GM12878 (cell line): Measurements from ENCODE around the gene ZNF200. TPM values are rescaled to one million over a fixed set of nuclear protein-coding genes. Genes with fewer than 3 reads are reported as not detected.

ENCODE experiments used
- ATAC-seq: fragments of 200-7000 bp; cut with Tn5 transposase; 3 replicates; pipeline ENCODE4 v1.9.1; 2020; ENCODE audit warnings: mild to moderate bottlenecking, moderate library complexity
- BruUV-seq: library from RNA; stranded (reverse); fragments of 400-500 nt; replicated peaks from 2 replicates; lab custom pipeline; 2021; lab: Mats Ljungman, UMichigan
- CTCF ChIA-PET: fragments of 300-600 bp; sonication (Branson Sonifier 250); formaldehyde crosslinking; extraction: SDS; loops from one replicate; lab custom pipeline; 2021; ENCODE audit warnings: inconsistent platforms; lab: Yijun Ruan, JAX
- POLR2A ChIA-PET: fragments of 350-600 bp; formaldehyde crosslinking; extraction: SDS; loops from one replicate; lab custom pipeline; 2021; ENCODE audit warnings: inconsistent platforms; lab: Charles Lee
- RAD21 ChIA-PET: fragments of 300-600 bp; sonication (Branson Sonifier 250); formaldehyde crosslinking; loops from one replicate; lab custom pipeline; 2023; ENCODE audit warnings: antibody characterized with exemption; ENCODE audit not compliant: unreplicated experiment; lab: Charles Lee
- SMC1A ChIA-PET: fragments of 300-600 bp; sonication (Branson Sonifier 250); formaldehyde crosslinking; loops from one replicate; lab custom pipeline; 2023; ENCODE audit not compliant: unreplicated experiment, uncharacterized antibody; lab: Charles Lee
- DNase-seq: peaks from one replicate; pipeline ENCODE4 v3.0.0-alpha.2; 2011; ENCODE audit warnings: low read depth, low spot score
- FAIRE-seq: peaks from 3 replicates; lab custom pipeline; 2011; peaks lifted over from hg19 to GRCh38; lab: Jason Lieb, UNC
- H2AFZ ChIP-seq: 2 replicates; pipeline ENCODE4 v1.6.0; 2011; ENCODE audit warnings: low read depth, low read length, control low read depth; ENCODE audit not compliant: control insufficient read depth
- H3K27ac ChIP-seq: 2 replicates; pipeline ENCODE4 v1.5.1; 2011; ENCODE audit warnings: control low read depth; ENCODE audit not compliant: control insufficient read depth, insufficient read depth
- H3K27me3 ChIP-seq, 2 experiments: replicated peaks in 1 of 2; 2 replicates each; pipeline versions ENCODE4 v1.6.0 to v1.6.1; 2011; ENCODE audit warnings: low read length in 1 of 2; ENCODE audit not compliant: control insufficient read depth in 2 of 2, insufficient read depth in 2 of 2
- H3K36me3 ChIP-seq, 2 experiments: 2 replicates each; pipeline ENCODE4 v1.5.1; 2011; ENCODE audit warnings: low read length in 1 of 2; ENCODE audit not compliant: control insufficient read depth in 2 of 2, insufficient read depth in 2 of 2
- H3K4me1 ChIP-seq: 2 replicates; pipeline ENCODE4 v1.6.1; 2011; ENCODE audit warnings: mild to moderate bottlenecking, low read length, moderate library complexity, mixed read lengths; ENCODE audit not compliant: control insufficient read depth, insufficient read depth
- H3K4me2 ChIP-seq: 2 replicates; pipeline ENCODE4 v1.6.0; 2011; ENCODE audit warnings: control low read depth; ENCODE audit not compliant: control insufficient read depth, insufficient read depth
- H3K4me3 ChIP-seq: fragments of 200-600 bp; sonication (generic); 2 replicates; pipeline ENCODE4 v1.5.1; 2016
- H3K79me2 ChIP-seq: 2 replicates; pipeline ENCODE4 v1.6.0; 2011; ENCODE audit warnings: low read length; ENCODE audit not compliant: control insufficient read depth, insufficient read depth
- H3K9ac ChIP-seq: 2 replicates; pipeline ENCODE4 v1.8.0; 2011; ENCODE audit warnings: low read length, control low read depth, mixed read lengths; ENCODE audit not compliant: control insufficient read depth, insufficient read depth
- H3K9me3 ChIP-seq: replicated peaks from 3 replicates; pipeline ENCODE4 v1.5.1; 2011; ENCODE audit warnings: mild to moderate bottlenecking, low read length; ENCODE audit not compliant: control insufficient read depth, insufficient read depth
- H4K20me1 ChIP-seq: 2 replicates; pipeline ENCODE4 v1.6.0; 2011; ENCODE audit not compliant: control insufficient read depth, insufficient read depth
- CEBPB ChIP-seq, 2 experiments: fragments of 150-350 bp in 1 of 2; IDR thresholded peaks; 2 replicates each; pipeline ENCODE4 v1.6.1; 2012 to 2014; ENCODE audit warnings: low read depth in 2 of 2, low read length in 2 of 2, borderline replicate concordance in 1 of 2, inconsistent platforms in 1 of 2
- PAX8 ChIP-seq: fragments of 450-650 bp; IDR thresholded peaks from 2 replicates; pipeline ENCODE4 v1.6.1; 2017; ENCODE audit warnings: mild to moderate bottlenecking, moderate library complexity
- SUPT20H ChIP-seq: IDR thresholded peaks from 2 replicates; pipeline ENCODE4 v1.6.1; 2011; ENCODE audit warnings: low read depth, mild to moderate bottlenecking, low read length, moderate library complexity, borderline replicate concordance; ENCODE audit not compliant: control insufficient read depth
- WGBS: methylation state at CpG from one replicate; pipeline ENCODE4 v1.1.6; 2016; ENCODE audit warnings: low lambda C conversion rate; ENCODE audit not compliant: insufficient replicate concordance, insufficient coverage; ENCODE audit errors: missing lambda C conversion rate; 5-methylcytosine and 5-hydroxymethylcytosine counted together
- in situ Hi-C: fragments of 300-500 bp; cut with MboI; formaldehyde crosslinking; loops from 9 replicates; pipeline ENCODE4 v1.14.3; 2018; ENCODE audit warnings: mixed read lengths
- intact Hi-C: fragments of 100-400 bp; cut with micrococcal nuclease; formaldehyde crosslinking; loops from one replicate; pipeline ENCODE4 v1.14.2; 2022; ENCODE audit not compliant: unreplicated experiment
- polyA plus RNA-seq, 11 experiments: library from polyadenylated mRNA; depleted of rRNA in 4 of 11; unstranded in 6 of 11; stranded (reverse) in 5 of 11; fragments of >200 nt; fragmentation: Nextera tagmentation in 4 of 11; fragmentation: Illumina TruSeq in 1 of 11; extraction: Ambion mirVana in 4 of 11; extraction: Trizol in 1 of 11; gene quantifications; 1 replicate in 1 of 11; 2 replicates in 10 of 11; pipeline versions ENCODE4 v1.2.1 to v1.2.3, GENCODE V29; 2011 to 2016; ENCODE audit warnings: inconsistent platforms in 2 of 11, missing spikeins in 2 of 11, low read depth in 1 of 11
- total RNA-seq, 4 experiments: library from RNA; depleted of rRNA in 3 of 4; stranded (reverse); fragments of >200 nt in 3 of 4; fragmentation: Illumina TruSeq in 1 of 4; extraction: Trizol in 1 of 4; gene quantifications; 2 replicates each; pipeline versions ENCODE4 v1.2.1 to v1.2.3, GENCODE V29; 2013 to 2021
- TF ChIP-seq, protein P1 (sequence below): fragments of 450-650 bp; IDR thresholded peaks from 2 replicates; pipeline ENCODE4 v1.6.1; 2018; ENCODE audit warnings: borderline replicate concordance, mild to moderate bottlenecking; ENCODE audit not compliant: partially characterized antibody

Gene ZNF200
- total and polyA plus RNA-seq, 10 of the 15 experiments (the other 5 are each of a cell fraction or from before 2014, with no cell fraction given), result 4.0 to 13.9 (median 9.6) TPM

DNA sequence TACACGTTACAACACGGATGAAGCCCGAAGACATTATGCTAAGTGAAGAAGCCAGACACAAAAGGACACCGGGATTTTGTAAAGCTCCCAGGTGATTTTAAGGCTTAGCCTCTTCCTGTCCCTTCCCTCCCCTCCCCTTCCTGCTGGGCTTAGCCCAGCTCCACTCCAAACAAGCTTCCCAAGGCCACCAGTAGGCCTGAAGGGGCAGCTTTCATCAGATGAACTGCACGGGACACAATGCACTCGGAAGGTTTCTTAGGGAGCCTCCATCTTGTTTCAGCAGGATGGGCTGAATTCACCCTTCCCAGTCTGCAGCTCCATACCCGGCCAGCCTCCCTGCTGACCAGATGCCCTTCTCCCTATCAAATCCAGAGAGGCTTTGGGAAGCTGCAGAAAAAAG is 11.0 kb upstream of the ZNF200 start:
- ChIA-PET POLR2A (no interaction called here), SMC1A (no interaction called here), RAD21 (no interaction called here), CTCF (no interaction called here)
- no TSS peak for BruUV-seq
- H3K27ac ChIP-seq, result no peak overlapping the region
- WGBS, result 62% methylated on average over 7 of the region's 7 CpGs
- ATAC-seq (no peak), DNase-seq (no peak), FAIRE-seq (no peak)
- no peak overlapping the region for H3K4me3 ChIP-seq
- in situ Hi-C loops (no loop called here), intact Hi-C loops (no loop called here)
- no peak overlapping the region for H2AFZ ChIP-seq
- no peak for TF ChIP-seq SUPT20H
- TF ChIP-seq, protein P1, sequence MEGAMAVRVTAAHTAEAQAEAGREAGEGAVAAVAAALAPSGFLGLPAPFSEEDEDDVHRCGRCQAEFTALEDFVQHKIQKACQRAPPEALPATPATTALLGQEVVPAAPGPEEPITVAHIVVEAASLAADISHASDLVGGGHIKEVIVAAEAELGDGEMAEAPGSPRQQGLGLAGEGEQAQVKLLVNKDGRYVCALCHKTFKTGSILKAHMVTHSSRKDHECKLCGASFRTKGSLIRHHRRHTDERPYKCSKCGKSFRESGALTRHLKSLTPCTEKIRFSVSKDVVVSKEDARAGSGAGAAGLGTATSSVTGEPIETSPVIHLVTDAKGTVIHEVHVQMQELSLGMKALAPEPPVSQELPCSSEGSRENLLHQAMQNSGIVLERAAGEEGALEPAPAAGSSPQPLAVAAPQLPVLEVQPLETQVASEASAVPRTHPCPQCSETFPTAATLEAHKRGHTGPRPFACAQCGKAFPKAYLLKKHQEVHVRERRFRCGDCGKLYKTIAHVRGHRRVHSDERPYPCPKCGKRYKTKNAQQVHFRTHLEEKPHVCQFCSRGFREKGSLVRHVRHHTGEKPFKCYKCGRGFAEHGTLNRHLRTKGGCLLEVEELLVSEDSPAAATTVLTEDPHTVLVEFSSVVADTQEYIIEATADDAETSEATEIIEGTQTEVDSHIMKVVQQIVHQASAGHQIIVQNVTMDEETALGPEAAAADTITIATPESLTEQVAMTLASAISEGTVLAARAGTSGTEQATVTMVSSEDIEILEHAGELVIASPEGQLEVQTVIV, result no peak
- TF ChIP-seq PAX8, result no peak
- no peaks in the 10 kb centered on the region for H4K20me1 ChIP-seq
- no peaks in the 10 kb centered on the region for H3K4me1 ChIP-seq
- no peak overlapping the region for H3K9ac ChIP-seq
- H3K79me2 ChIP-seq, result no peaks in the 10 kb centered on the region
- H3K36me3 ChIP-seq, result no peaks in the 10 kb centered on the region
- H3K9me3 ChIP-seq, result no peaks in the 10 kb centered on the region
- no peaks in the 10 kb centered on the region; a peak in 1 of 4 replicates for H3K27me3 ChIP-seq
- no peak overlapping the region for H3K4me2 ChIP-seq

DNA sequence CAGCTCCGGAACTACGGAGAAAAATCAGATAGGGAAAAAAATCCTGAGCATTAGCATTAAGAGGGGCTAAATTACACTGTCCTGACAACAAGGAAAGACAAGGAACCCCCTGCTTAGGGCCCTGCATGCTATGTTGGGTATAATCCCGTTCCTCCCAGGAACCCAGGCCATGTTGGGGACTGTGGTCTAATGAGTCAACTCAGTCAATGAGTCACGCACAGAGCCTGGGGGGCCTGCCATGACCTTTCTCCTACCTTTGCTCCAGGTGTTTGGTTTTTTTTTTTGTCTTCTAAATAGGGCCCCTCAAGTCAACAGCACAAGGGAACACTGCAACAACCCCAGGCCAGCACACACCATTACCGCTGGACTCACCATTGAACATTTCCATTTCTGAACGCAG is 8.9 kb upstream of the ZNF200 start:
- Histone ChIP-seq H3K9ac (no peak overlapping the region), H3K4me1 (no peaks in the 10 kb centered on the region), H3K27me3 (no peaks in the 10 kb centered on the region; a peak in 1 of 4 replicates), H3K4me2 (no peak overlapping the region), H4K20me1 (no peaks in the 10 kb centered on the region), H3K9me3 (no peaks in the 10 kb centered on the region), H2AFZ (no peak overlapping the region), H3K36me3 (no peaks in the 10 kb centered on the region), H3K27ac (no peak overlapping the region), H3K79me2 (no peaks in the 10 kb centered on the region), H3K4me3 (no peak overlapping the region)
- no TSS peak for BruUV-seq
- in situ Hi-C loops (no loop called here), intact Hi-C loops (no loop called here)
- RAD21 ChIA-PET, result no interaction called here
- FAIRE-seq (no peak), DNase-seq (no peak), ATAC-seq (no peak)
- WGBS, result 43% methylated on average over 6 of the region's 6 CpGs
- SMC1A ChIA-PET, result interaction anchor here (1.5 kb wide), 1 partner anchor 35 kb away, joined by 3 read pairs; no protein-coding TSS in a partner anchor
- TF ChIP-seq CEBPB (IDR thresholded peaks at IDR 0.05; ENCODE audit: borderline replicate concordance in 1 of 2, low read depth in 2 of 2, low read length in 2 of 2), result no peak
- CTCF ChIA-PET, result interaction anchor here (0.5 kb wide), 1 partner anchor 608 kb away, joined by 3 read pairs; no protein-coding TSS in a partner anchor
- POLR2A ChIA-PET, result no interaction called here
